ENCODE data around the gene SMG9.

DNA sequence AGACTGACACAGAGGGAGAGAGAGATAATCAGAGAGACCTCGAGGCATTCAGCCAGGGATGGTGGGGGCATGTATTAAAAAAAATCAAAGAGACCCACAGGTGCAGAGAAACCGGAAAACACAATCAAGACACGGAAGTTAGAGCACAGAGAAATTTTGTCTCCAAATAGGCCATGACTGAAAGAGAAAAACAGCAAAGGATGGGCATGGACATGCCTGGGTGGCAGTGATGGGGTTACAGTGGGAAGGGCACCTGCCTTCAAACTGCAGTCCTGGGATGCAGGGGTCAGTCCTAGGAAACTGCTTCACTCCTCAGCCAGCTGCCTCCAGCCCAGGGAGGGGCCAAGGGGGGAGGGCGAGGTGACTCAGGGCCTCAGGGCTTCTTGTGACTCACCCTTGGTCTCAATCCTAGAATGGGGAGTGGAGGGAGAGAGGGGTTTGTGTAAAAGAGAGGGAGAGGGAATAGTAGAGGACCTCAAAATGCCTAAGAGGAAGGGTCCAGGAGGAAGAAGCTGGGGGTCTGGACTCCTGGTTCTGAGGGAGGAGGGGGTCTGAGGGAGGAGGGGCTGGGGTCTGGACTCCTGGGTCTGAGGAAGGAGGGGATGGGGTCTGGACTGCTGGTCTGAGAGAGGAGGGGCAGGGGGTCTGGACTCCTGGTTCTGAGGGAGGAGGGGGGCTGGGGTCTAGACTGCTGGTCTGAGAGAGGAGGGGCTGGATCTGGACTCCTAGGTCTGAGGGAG lies 29.6 kb upstream of the SMG9 start:
- TF ChIP-seq, protein P1, sequence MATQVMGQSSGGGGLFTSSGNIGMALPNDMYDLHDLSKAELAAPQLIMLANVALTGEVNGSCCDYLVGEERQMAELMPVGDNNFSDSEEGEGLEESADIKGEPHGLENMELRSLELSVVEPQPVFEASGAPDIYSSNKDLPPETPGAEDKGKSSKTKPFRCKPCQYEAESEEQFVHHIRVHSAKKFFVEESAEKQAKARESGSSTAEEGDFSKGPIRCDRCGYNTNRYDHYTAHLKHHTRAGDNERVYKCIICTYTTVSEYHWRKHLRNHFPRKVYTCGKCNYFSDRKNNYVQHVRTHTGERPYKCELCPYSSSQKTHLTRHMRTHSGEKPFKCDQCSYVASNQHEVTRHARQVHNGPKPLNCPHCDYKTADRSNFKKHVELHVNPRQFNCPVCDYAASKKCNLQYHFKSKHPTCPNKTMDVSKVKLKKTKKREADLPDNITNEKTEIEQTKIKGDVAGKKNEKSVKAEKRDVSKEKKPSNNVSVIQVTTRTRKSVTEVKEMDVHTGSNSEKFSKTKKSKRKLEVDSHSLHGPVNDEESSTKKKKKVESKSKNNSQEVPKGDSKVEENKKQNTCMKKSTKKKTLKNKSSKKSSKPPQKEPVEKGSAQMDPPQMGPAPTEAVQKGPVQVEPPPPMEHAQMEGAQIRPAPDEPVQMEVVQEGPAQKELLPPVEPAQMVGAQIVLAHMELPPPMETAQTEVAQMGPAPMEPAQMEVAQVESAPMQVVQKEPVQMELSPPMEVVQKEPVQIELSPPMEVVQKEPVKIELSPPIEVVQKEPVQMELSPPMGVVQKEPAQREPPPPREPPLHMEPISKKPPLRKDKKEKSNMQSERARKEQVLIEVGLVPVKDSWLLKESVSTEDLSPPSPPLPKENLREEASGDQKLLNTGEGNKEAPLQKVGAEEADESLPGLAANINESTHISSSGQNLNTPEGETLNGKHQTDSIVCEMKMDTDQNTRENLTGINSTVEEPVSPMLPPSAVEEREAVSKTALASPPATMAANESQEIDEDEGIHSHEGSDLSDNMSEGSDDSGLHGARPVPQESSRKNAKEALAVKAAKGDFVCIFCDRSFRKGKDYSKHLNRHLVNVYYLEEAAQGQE (IDR thresholded peaks at IDR 0.05; ENCODE audit: low read depth) = no peak
- TF ChIP-seq EGR1 (IDR thresholded peaks at IDR 0.05) (no peak), CREB1 (IDR thresholded peaks at IDR 0.05; ENCODE audit: low read depth) (no peak), TEAD4 (IDR thresholded peaks at IDR 0.05) (no peak), CEBPB (IDR thresholded peaks at IDR 0.05) (no peak)
